GM12865 (cell line): Measurements from ENCODE around the gene STX8.

Experiments
- DNase-seq: peaks from one replicate; pipeline ENCODE4 v3.0.0; 2010; ENCODE audit warnings: low read depth
- H3K4me3 ChIP-seq: 2 replicates; pipeline ENCODE4 v1.5.1; 2011; ENCODE audit warnings: mild to moderate bottlenecking, low read depth, low read length, control low read depth
- TF ChIP-seq, protein P1 (sequence below): IDR thresholded peaks from 2 replicates; pipeline ENCODE4 v1.5.1; 2011; ENCODE audit warnings: low read length, control low read depth, low read depth, inconsistent platforms; ENCODE audit not compliant: insufficient read depth; ENCODE audit errors: missing control alignments

The STX8 gene

DNA sequence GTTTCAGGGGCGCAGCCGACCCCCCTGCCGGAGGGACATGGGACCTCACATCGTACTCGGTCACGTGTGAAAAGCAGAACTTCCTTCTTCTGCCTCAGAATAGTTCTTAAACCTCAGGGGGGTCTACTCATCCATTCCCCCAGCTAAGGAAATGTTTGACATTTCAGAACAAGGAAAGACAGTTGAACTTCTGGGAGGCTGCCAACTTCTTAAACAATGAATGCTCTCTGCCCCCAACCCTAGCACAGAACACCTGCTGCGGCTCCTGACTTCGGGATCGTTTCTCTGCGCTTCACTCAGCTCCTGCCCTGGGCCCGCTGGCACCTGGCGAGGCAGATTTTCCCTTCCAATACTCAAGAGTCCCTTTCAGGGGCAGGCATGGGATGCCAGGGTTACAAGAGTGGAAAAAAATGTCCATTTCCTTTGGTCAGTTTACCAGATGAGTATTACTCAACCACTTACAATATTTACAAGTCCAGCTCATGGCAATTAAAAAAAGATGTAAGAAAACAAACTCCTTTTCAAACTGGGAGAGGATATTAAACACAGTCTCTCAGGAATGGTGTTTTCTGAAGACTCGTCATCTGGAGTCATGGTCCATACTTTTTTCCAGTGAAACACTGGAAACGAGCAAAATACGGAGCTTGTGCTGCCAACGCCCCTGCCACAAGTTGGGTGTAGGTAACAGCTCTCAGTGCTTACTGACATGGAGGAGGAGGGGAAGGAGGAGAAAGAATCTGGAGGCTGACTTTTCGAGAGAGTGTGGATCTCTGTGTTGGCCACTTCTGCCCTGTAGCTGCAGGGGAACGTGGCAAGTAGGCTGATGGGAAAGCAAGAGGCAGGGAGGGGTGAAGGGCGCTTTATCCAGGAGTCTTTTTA is 318.6 kb downstream of the STX8 start:
- no peak overlapping the region for H3K4me3 ChIP-seq
- TF ChIP-seq, protein P1, sequence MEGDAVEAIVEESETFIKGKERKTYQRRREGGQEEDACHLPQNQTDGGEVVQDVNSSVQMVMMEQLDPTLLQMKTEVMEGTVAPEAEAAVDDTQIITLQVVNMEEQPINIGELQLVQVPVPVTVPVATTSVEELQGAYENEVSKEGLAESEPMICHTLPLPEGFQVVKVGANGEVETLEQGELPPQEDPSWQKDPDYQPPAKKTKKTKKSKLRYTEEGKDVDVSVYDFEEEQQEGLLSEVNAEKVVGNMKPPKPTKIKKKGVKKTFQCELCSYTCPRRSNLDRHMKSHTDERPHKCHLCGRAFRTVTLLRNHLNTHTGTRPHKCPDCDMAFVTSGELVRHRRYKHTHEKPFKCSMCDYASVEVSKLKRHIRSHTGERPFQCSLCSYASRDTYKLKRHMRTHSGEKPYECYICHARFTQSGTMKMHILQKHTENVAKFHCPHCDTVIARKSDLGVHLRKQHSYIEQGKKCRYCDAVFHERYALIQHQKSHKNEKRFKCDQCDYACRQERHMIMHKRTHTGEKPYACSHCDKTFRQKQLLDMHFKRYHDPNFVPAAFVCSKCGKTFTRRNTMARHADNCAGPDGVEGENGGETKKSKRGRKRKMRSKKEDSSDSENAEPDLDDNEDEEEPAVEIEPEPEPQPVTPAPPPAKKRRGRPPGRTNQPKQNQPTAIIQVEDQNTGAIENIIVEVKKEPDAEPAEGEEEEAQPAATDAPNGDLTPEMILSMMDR: no peak
- DNase-seq: no peak

DNA sequence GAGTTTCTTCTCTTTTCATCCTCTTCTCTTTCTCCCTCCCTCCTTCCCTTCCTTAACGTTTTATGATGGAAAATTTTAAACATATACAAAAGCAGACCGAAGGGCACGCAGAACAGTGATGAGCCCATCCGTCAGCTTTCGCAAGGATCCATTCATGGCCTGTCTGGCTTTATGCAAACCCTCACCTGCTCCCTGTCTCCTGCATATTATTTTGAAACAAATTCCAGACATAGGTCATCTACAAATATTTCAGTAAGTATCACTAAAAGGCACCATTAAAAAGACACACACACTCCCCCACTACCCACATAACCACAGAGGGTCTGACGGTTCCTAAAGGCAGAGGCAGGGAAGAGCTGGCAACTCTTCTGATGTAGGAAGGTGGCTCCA is 319.3 kb downstream of the STX8 start:
- TF ChIP-seq, protein P1: no peak
- no peak for DNase-seq
- H3K4me3 ChIP-seq: no peak overlapping the region

DNA sequence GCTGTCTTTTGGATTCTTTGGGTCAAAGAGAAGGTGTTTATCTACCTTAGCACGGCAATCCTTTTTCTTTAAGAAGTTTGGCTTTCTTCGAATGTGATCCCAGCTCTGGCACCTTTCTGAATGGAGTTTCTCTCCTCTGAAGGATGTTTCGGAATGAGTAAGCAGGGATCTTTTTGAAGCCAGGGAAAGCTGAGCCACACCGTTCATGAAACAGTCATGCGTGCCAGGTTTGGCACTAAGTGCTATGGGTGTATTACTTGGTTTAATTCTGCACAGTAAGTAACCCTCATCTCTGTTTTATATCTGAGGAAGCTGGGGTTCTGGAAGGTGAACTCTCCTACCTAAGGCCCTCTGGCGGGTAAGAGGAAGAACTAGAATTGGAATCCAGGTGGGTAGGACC is 319.8 kb downstream of the STX8 start:
- no peak for DNase-seq
- TF ChIP-seq, protein P1: no peak
- H3K4me3 ChIP-seq: no peak overlapping the region

DNA sequence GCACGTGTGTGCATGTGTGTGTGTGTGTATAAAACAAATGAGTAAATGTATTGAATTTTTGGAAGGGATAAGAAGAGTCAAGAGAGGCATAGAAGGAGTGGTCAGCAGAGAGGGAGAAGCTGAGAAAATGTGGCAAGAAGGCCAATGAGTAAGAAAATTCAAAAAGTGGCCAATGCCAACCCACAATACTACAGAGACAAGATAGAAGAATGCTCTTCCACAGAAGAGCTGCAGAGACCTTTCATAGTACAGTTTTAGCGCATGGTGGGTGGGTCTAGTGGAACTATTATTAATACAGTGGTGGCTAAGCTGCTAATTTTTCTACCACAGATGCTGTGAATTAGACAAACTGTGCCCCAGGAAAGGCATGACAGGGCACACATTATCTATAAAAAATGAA is 320.8 kb downstream of the STX8 start:
- no peak for DNase-seq
- H3K4me3 ChIP-seq: no peak overlapping the region
- TF ChIP-seq, protein P1: no peak

DNA sequence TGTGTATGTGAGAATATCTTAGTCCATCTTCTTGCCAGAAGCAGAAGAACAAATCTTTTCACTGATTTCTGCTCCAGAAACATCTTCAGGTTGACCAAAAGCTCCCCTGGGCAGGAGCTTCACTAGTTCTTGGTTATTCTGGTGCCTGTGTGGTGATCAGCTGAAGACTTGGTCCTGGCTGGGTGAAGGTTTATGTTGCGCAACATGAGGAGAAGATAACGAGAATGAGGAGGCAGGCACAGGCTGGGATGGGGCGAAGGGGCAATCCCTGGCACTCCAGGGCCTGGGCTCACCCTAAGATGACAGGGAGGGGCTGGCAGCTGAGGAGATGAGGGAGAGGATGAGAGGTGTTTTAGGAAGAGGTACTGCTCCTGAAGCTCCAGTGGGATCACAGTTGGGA is 322.3 kb downstream of the STX8 start:
- TF ChIP-seq, protein P1: no peak
- H3K4me3 ChIP-seq: no peak overlapping the region
- DNase-seq: no peak

DNA sequence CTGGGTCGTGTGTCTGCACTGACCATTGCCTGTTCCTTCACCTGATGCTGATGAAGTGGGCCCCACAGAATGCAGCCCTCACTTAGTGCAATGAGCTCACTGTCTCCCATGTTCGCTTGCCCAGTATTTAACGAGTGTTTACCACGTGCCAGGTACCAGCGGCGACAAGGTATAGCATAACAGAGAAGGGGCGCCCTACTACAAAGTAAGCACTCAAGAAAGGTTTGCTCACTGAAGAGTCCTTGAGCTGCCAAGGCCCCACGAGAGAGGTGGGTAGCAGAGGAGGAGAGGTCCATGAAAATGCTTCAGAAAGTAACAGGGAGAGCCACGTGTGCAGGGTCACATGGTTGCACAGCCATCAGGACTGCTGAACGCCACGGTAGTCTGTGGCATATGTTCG is 324.3 kb downstream of the STX8 start:
- no peak overlapping the region for H3K4me3 ChIP-seq
- DNase-seq: no peak
- TF ChIP-seq, protein P1: no peak
